ENCODE measurements around the gene FAM117A. TPM values are rescaled to one million over a fixed set of nuclear protein-coding genes. Genes with fewer than 3 reads are reported as not detected.

Gene FAM117A
- total and polyA plus RNA-seq, 2 of the 8 experiments (the other 6 are each of a cell fraction or from before 2014, with no cell fraction given): 28.4 to 45.7 TPM

DNA sequence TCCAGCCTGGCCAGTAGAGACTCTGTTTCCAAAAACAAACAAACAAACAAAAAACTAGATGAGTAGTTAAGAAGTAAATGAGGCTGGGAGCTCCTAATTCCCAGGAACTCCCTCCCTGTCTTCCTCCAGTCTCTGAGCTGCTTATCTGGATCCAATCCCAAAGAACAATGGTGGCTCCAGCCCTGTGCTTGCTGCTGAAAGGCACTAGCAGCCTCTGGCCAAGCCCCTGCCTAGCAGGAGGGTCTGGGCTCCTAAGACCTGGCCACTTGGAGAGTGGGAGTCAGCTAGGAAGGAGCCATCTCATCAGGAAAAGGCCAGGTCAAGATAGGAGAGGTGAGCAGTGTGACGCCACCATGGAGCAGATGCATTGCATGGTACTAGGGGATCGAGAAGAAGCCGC, 41.9 kb downstream of the FAM117A start:
- H3K23ac ChIP-seq (ENCODE audit: insufficient read length): no peak overlapping the region
- no peak overlapping the region for H4K8ac ChIP-seq (ENCODE audit: extremely low read depth, insufficient read depth, low read length)
- H2AFZ ChIP-seq (ENCODE audit: low read length): no peak overlapping the region
- peaks cover 2 to 7% of the 10 kb centered on the region in 2 experiments for H4K20me1 ChIP-seq (replicated peaks in 1 of 2; ENCODE audit: control insufficient read depth in 1 of 2, insufficient read depth in 2 of 2, low read length in 2 of 2)
- WGBS, 2 experiments (ENCODE audit: extremely low coverage in 1 of 2, insufficient coverage in 1 of 2, insufficient read length in 1 of 2, insufficient replicate concordance in 2 of 2, low coverage in 1 of 2, low lambda C conversion rate in 2 of 2, missing lambda C conversion rate in 1 of 2): 100% methylated on average over 3 of the region's 3 CpGs; no CpG with 5 or more reads in 1 of the 2 experiments
- H3K4ac ChIP-seq (replicated peaks; ENCODE audit: insufficient read length, low read depth, low read length): no peak overlapping the region
- no peak overlapping the region for H2BK15ac ChIP-seq (ENCODE audit: low read length)
- H2BK20ac ChIP-seq (ENCODE audit: low read length): no peak overlapping the region
- no peak overlapping the region for H3K27ac ChIP-seq (ENCODE audit: low read depth, low read length)
- no peak overlapping the region for H3K9ac ChIP-seq (replicated peaks in 1 of 4; ENCODE audit: extremely low read depth in 1 of 4, low read depth in 3 of 4, low read length in 3 of 4)
- H3K9me3 ChIP-seq (ENCODE audit: insufficient read depth in 2 of 2, low read depth in 1 of 2, low read length in 1 of 2): no peaks in the 10 kb centered on the region
- TF ChIP-seq SP2 (IDR thresholded peaks at IDR 0.05; ENCODE audit: low read length) (no peak), BRCA1 (IDR thresholded peaks at IDR 0.05; ENCODE audit: low read depth, low read length) (no peak), HDAC6 (IDR thresholded peaks at IDR 0.05; ENCODE audit: low read depth, low read length) (no peak), CBX5 (IDR thresholded peaks at IDR 0.05; ENCODE audit: low read depth, low read length) (no peak), CEBPB (IDR thresholded peaks at IDR 0.05; ENCODE audit: low read depth, low read length) (no peak), ZNF274 (IDR thresholded peaks at IDR 0.05; ENCODE audit: borderline replicate concordance, extremely low read depth, low read length) (no peak), SAP30 (IDR thresholded peaks at IDR 0.05; ENCODE audit: insufficient read depth, insufficient replicate concordance, low read length) (no peak), JUND (IDR thresholded peaks at IDR 0.05; ENCODE audit: low read length) (no peak), SP4 (IDR thresholded peaks at IDR 0.05; ENCODE audit: low read length) (no peak), CHD2 (IDR thresholded peaks at IDR 0.05; ENCODE audit: low read length) (no peak), KDM1A (IDR thresholded peaks at IDR 0.05; ENCODE audit: borderline replicate concordance, low read length) (no peak), SUZ12 (IDR thresholded peaks at IDR 0.05; ENCODE audit: low read length) (no peak), KDM5A (IDR thresholded peaks at IDR 0.05; ENCODE audit: low read length) (no peak)
- H3K4me3 ChIP-seq (ENCODE audit: extremely low read depth in 1 of 4, insufficient read depth in 2 of 4, low read depth in 3 of 4, low read length in 4 of 4): no peak overlapping the region
- no peak overlapping the region for H3K56ac ChIP-seq (replicated peaks; ENCODE audit: insufficient read length, low read depth, low read length)
- DNase-seq (ENCODE audit: low read depth in 1 of 2, low spot score in 2 of 2) (no peak), FAIRE-seq (no peak)
- ChIA-PET POLR2A (ENCODE audit: partially characterized antibody) (interaction anchor here (1.1 to 1.4 kb wide), 4 partner anchors 12 to 42 kb away, joined by 3 to 5 read pairs (median 4); partner anchors contain the start of gene FAM117A), CTCF (ENCODE audit: partially characterized antibody) (interaction anchor here (0.6 to 8.9 kb wide), 8 partner anchors 10 to 372 kb away, joined by 3 to 41 read pairs (median 4); partner anchors contain the start of gene SLC35B1)
- no peak overlapping the region for H2BK120ac ChIP-seq (replicated peaks; ENCODE audit: low read depth, low read length)
- H4K5ac ChIP-seq (ENCODE audit: insufficient read length, low read depth, low read length): no peak overlapping the region
- peaks cover 0 to 5% of the 10 kb centered on the region in 2 experiments; a peak in 1 of 4 replicates for H3K79me2 ChIP-seq (ENCODE audit: control insufficient read depth in 1 of 2, insufficient read depth in 2 of 2, low read length in 2 of 2)
- H3K4me2 ChIP-seq (ENCODE audit: insufficient read depth in 1 of 2, low read depth in 2 of 2, low read length in 2 of 2): no peak overlapping the region
- no peaks in the 10 kb centered on the region for H3K27me3 ChIP-seq (replicated peaks in 1 of 4; ENCODE audit: control insufficient read depth in 3 of 4, extremely low read depth in 1 of 4, insufficient read depth in 3 of 4, low read length in 3 of 4)
- peaks cover 13 to 47% (median 31%) of the 10 kb centered on the region in 4 experiments for H3K36me3 ChIP-seq (ENCODE audit: control insufficient read depth in 2 of 4, insufficient read depth in 4 of 4, low read length in 3 of 4)
- H2BK12ac ChIP-seq (ENCODE audit: low read depth, low read length): no peak overlapping the region
- no peaks in the 10 kb centered on the region for H3K23me2 ChIP-seq (ENCODE audit: low read depth, low read length)
- H3K18ac ChIP-seq (ENCODE audit: extremely low read depth, low read length): no peak overlapping the region
- H3K4me1 ChIP-seq (replicated peaks in 1 of 4; ENCODE audit: control insufficient read depth in 3 of 4, insufficient read depth in 4 of 4, low read length in 3 of 4): no peaks in the 10 kb centered on the region
- no peak overlapping the region for H2BK5ac ChIP-seq (ENCODE audit: low read depth, low read length)
- H3K14ac ChIP-seq (ENCODE audit: insufficient read length): no peak overlapping the region
- H4K91ac ChIP-seq (replicated peaks; ENCODE audit: insufficient read length, low read length): no peak overlapping the region
- peaks cover 4% of the 10 kb centered on the region; the same call in 1 of the 2 replicates for H3K79me1 ChIP-seq (ENCODE audit: low read depth, low read length)
- no peak overlapping the region for H2AK5ac ChIP-seq (ENCODE audit: low read depth, low read length)

Data from H1 (cell line).